GM23338 (cell line): ENCODE results near the gene ALDH7A1. TPM values are rescaled to one million over a fixed set of nuclear protein-coding genes. Genes with fewer than 3 reads are reported as not detected.

Source experiments
- ATAC-seq: fragments of 200-7000 bp; cut with Tn5 transposase; 3 replicates; pipeline ENCODE4 v1.9.1; 2020
- DNase-seq: peaks from one replicate; pipeline ENCODE4 v3.0.0-alpha.2; 2015; ENCODE audit warnings: low spot score
- H2AFZ ChIP-seq: fragments of 200-600 bp; sonication (generic); 2 replicates; pipeline ENCODE4 v1.8.0; 2016; ENCODE audit warnings: antibody characterized with exemption, mild to moderate bottlenecking, moderate library complexity
- H3F3A ChIP-seq: fragments of 200-600 bp; sonication (generic); replicated peaks from 2 replicates; pipeline ENCODE4 v1.8.0; 2017; ENCODE audit warnings: antibody characterized with exemption, mixed run types, low read depth
- H3K27ac ChIP-seq: fragments of 200-600 bp; sonication (generic); 2 replicates; pipeline ENCODE4 v1.6.1; 2016; ENCODE audit warnings: low read depth
- H3K27me3 ChIP-seq: fragments of 200-600 bp; sonication (generic); 2 replicates; pipeline ENCODE4 v1.8.0; 2016; ENCODE audit warnings: mild to moderate bottlenecking, mixed run types, moderate library complexity; ENCODE audit not compliant: insufficient read depth
- H3K36me3 ChIP-seq: fragments of 200-600 bp; sonication (generic); 2 replicates; pipeline ENCODE4 v1.8.0; 2016; ENCODE audit warnings: mild to moderate bottlenecking; ENCODE audit not compliant: insufficient read depth
- H3K4me1 ChIP-seq: fragments of 200-600 bp; sonication (generic); 2 replicates; pipeline ENCODE4 v1.8.0; 2016; ENCODE audit warnings: mild to moderate bottlenecking, moderate library complexity; ENCODE audit not compliant: insufficient read depth
- H3K4me2 ChIP-seq: fragments of 200-600 bp; sonication (generic); 2 replicates; pipeline ENCODE4 v1.7.1; 2017; ENCODE audit warnings: mixed run types
- H3K4me3 ChIP-seq: fragments of 200-600 bp; sonication (generic); 2 replicates; pipeline ENCODE4 v1.6.1; 2016; ENCODE audit warnings: mixed run types
- H3K79me2 ChIP-seq: fragments of 200-600 bp; sonication (generic); replicated peaks from 2 replicates; pipeline ENCODE4 v1.8.0; 2017; ENCODE audit warnings: mild to moderate bottlenecking; ENCODE audit not compliant: insufficient read depth
- H3K9me2 ChIP-seq: fragments of 200-600 bp; sonication (generic); 2 replicates; pipeline ENCODE4 v1.8.0; 2017; ENCODE audit not compliant: insufficient read depth
- H4K20me1 ChIP-seq: fragments of 200-600 bp; sonication (generic); replicated peaks from 2 replicates; pipeline ENCODE4 v1.8.0; 2017; ENCODE audit warnings: mild to moderate bottlenecking; ENCODE audit not compliant: insufficient read depth
- H3K27ac Mint-ChIP-seq: 2 replicates; pipeline ENCODE4 v1.8.0; 2020; ENCODE audit warnings: inconsistent platforms, mild to moderate bottlenecking, moderate library complexity, mixed read lengths
- H3K27me3 Mint-ChIP-seq: 3 replicates; pipeline ENCODE4 v1.8.0; 2022; ENCODE audit warnings: low read depth, mild to moderate bottlenecking, moderate library complexity, mixed read lengths, inconsistent platforms; ENCODE audit not compliant: insufficient read depth, poor library complexity
- H3K36me3 Mint-ChIP-seq: 3 replicates; pipeline ENCODE4 v1.8.0; 2021; ENCODE audit warnings: low read depth, mild to moderate bottlenecking, inconsistent platforms, moderate library complexity, mixed read lengths
- H3K4me1 Mint-ChIP-seq: 3 replicates; pipeline ENCODE4 v1.8.0; 2020; ENCODE audit warnings: mild to moderate bottlenecking, inconsistent platforms, mixed read lengths
- H3K4me3 Mint-ChIP-seq: 3 replicates; pipeline ENCODE4 v1.8.0; 2021; ENCODE audit warnings: moderate library complexity, mild to moderate bottlenecking, inconsistent platforms, mixed read lengths
- H3K9me3 Mint-ChIP-seq: 3 replicates; pipeline ENCODE4 v1.8.0; 2020; ENCODE audit warnings: moderate library complexity, mild to moderate bottlenecking, inconsistent platforms, mixed read lengths
- CREB1 ChIP-seq: fragments of 250-450 bp; sonication (Bioruptor Pico); IDR thresholded peaks from 2 replicates; pipeline ENCODE4 v1.5.0; 2020; ENCODE audit warnings: low read depth, mild to moderate bottlenecking, moderate library complexity
- ETS1 ChIP-seq: IDR thresholded peaks from 2 replicates; pipeline ENCODE4 v1.6.1; 2016; ENCODE audit warnings: antibody characterized with exemption
- EZH2 ChIP-seq: fragments of 200-600 bp; sonication (generic); IDR thresholded peaks from one replicate; pipeline ENCODE4 v1.8.0; 2017; ENCODE audit warnings: antibody characterized with exemption, mild to moderate bottlenecking, low read depth; ENCODE audit not compliant: unreplicated experiment
- JUNB ChIP-seq: IDR thresholded peaks from one replicate; pipeline ENCODE4 v1.6.1; 2016; ENCODE audit warnings: antibody characterized with exemption; ENCODE audit not compliant: unreplicated experiment
- NANOG ChIP-seq: IDR thresholded peaks from 2 replicates; pipeline ENCODE4 v1.6.1; 2016; ENCODE audit warnings: antibody characterized with exemption, borderline replicate concordance
- POLR2AphosphoS5 ChIP-seq: IDR thresholded peaks from 2 replicates; pipeline ENCODE4 v1.6.1; 2016; ENCODE audit warnings: antibody characterized with exemption, low read depth
- REST ChIP-seq: IDR thresholded peaks from one replicate; pipeline ENCODE4 v1.6.1; 2018; ENCODE audit warnings: antibody characterized with exemption; ENCODE audit not compliant: unreplicated experiment
- STAT1 ChIP-seq: IDR thresholded peaks from one replicate; pipeline ENCODE4 v1.6.1; 2016; ENCODE audit warnings: antibody characterized with exemption; ENCODE audit not compliant: unreplicated experiment
- ZNF114 ChIP-seq: fragments of 250-450 bp; sonication (Bioruptor Pico); IDR thresholded peaks from 2 replicates; pipeline ENCODE4 v1.5.0; 2020; ENCODE audit warnings: mild to moderate bottlenecking, moderate library complexity
- ZNF331 ChIP-seq: fragments of 250-450 bp; sonication (Bioruptor Pico); IDR thresholded peaks from 2 replicates; pipeline ENCODE4 v1.5.0; 2020; ENCODE audit warnings: low read depth, mild to moderate bottlenecking, moderate library complexity
- ZNF462 ChIP-seq: fragments of 250-450 bp; sonication (Bioruptor Pico); IDR thresholded peaks from 2 replicates; pipeline ENCODE4 v1.5.0; 2020; ENCODE audit warnings: mild to moderate bottlenecking, moderate library complexity
- polyA plus RNA-seq: library from polyadenylated mRNA; unstranded; fragments of >200 nt; fragmentation: Nextera tagmentation; extraction: Ambion mirVana; gene quantifications from 2 replicates; pipeline ENCODE4 v1.2.1, GENCODE V29; 2016
- total RNA-seq: library from RNA; depleted of rRNA; stranded (reverse); fragments of >200 nt; shearing (Covaris generic); gene quantifications from 2 replicates; pipeline ENCODE4 v1.2.3, GENCODE V29; 2014

Gene ALDH7A1
- total and polyA plus RNA-seq, 2 experiments from 2014 or later, result 122 to 198 TPM

GRCh38 chr5:126499278-126499677, 95.7 kb downstream of the ALDH7A1 start:
- TF ChIP-seq REST, result no peak
- TF ChIP-seq NANOG, result no peak
- TF ChIP-seq EZH2, result no peak
- TF ChIP-seq ZNF462, result no peak
- TF ChIP-seq JUNB, result no peak
- no peak for TF ChIP-seq STAT1
- no peak for TF ChIP-seq ETS1
- TF ChIP-seq ZNF114 (CRISPR knock-in tag), result no peak
- TF ChIP-seq CREB1 (CRISPR knock-in tag), result no peak
- TF ChIP-seq ZNF331, result no peak
- no peak for TF ChIP-seq POLR2AphosphoS5
- no peaks in the 10 kb centered on the region for H3K9me2 ChIP-seq
- no peaks in the 10 kb centered on the region for H3K9me3 Mint-ChIP-seq
- ATAC-seq (no peak), DNase-seq (no peak)
- no peak overlapping the region for H3K27ac Mint-ChIP-seq
- no peaks in the 10 kb centered on the region for H4K20me1 ChIP-seq
- H3K36me3 Mint-ChIP-seq, result 0 out of 3 replicates have a peak, but pooled peaks cover 1% of the 10 kb centered on the region
- H3K4me2 ChIP-seq, result no peak overlapping the region
- H3K4me1 Mint-ChIP-seq, result peaks cover 7% of the 10 kb centered on the region; the same call in 2 of the 3 replicates
- no peaks in the 10 kb centered on the region for H3K36me3 ChIP-seq
- H3K27ac ChIP-seq, result no peak overlapping the region
- no peaks in the 10 kb centered on the region for H3K27me3 ChIP-seq
- no peaks in the 10 kb centered on the region for H3K4me1 ChIP-seq
- no peaks in the 10 kb centered on the region for H3K79me2 ChIP-seq
- H3F3A ChIP-seq, result no peaks in the 10 kb centered on the region
- H3K4me3 ChIP-seq, result no peak overlapping the region
- peaks cover 3% of the 10 kb centered on the region for H3K27me3 Mint-ChIP-seq
- H3K4me3 Mint-ChIP-seq, result no peak overlapping the region
- peak overlapping the region; percentile 6; the same call in 1 of the 2 replicates for H2AFZ ChIP-seq
